ENCODE results near the gene CXCL3.

DNA sequence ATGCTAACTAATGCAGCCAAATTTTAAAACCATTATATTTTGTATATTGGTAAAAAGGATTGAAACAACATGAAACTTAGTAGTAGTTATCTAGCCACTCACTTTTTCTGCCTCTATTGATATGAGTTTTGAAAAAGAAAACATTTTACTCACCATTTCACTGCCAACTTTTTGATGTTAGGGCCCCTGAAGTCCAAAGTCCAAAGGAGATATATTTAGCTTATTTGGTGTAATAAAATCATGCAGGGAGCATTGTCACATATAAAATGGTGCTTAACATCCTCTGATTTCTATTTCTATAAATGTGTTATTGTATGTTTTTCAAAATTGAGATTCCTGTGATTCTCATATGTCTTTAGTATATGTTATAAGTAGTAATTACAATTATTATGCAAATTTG, 24.5 kb upstream of the CXCL3 start:
- TF ChIP-seq, protein P1, sequence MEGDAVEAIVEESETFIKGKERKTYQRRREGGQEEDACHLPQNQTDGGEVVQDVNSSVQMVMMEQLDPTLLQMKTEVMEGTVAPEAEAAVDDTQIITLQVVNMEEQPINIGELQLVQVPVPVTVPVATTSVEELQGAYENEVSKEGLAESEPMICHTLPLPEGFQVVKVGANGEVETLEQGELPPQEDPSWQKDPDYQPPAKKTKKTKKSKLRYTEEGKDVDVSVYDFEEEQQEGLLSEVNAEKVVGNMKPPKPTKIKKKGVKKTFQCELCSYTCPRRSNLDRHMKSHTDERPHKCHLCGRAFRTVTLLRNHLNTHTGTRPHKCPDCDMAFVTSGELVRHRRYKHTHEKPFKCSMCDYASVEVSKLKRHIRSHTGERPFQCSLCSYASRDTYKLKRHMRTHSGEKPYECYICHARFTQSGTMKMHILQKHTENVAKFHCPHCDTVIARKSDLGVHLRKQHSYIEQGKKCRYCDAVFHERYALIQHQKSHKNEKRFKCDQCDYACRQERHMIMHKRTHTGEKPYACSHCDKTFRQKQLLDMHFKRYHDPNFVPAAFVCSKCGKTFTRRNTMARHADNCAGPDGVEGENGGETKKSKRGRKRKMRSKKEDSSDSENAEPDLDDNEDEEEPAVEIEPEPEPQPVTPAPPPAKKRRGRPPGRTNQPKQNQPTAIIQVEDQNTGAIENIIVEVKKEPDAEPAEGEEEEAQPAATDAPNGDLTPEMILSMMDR (IDR thresholded peaks at IDR 0.05; ENCODE audit: insufficient read depth, low read depth, low read length): no peak
- TF ChIP-seq EZH2 (IDR thresholded peaks at IDR 0.05; ENCODE audit: insufficient read depth, low read length): no peak

Data from astrocyte (in vitro differentiated cells and primary cell).